Posterior vena cava (tissue), 2 donors: ENCODE data around the gene SPDYE3. TPM values are rescaled to one million over a fixed set of nuclear protein-coding genes. Genes with fewer than 3 reads are reported as not detected.
"Not testable (repeated sequence)": the region's sequence is repeated elsewhere in the genome, so short reads cannot be mapped to it uniquely, and the experiment has no call there.

Experiments
- DNase-seq: peaks from one replicate; pipeline ENCODE4 v3.0.0-alpha.2; 2020; ENCODE audit warnings: low spot score
- intact Hi-C, 2 donors: fragments of 100-400 bp; cut with DNase I; formaldehyde crosslinking; loops; one replicate each; pipeline versions ENCODE4 v1.14.1 to v1.14.2; 2022 to 2023
- total RNA-seq, 2 donors: library from RNA; stranded (reverse); fragmentation: NEBNext Ultra II Directional; extraction: Animal tissue kit (Norgen Biotek cat#: 25700); gene quantifications; one replicate each; pipeline ENCODE4 v1.2.1, GENCODE V29; 2021
- donor health status: DM: yes; HTN: yes; CAD: no.
- donor health status: DM: yes; HTN: yes; CAD: no.

The SPDYE3 gene
- total RNA-seq, 2 donors from 2014 or later: not detected

GRCh38 chr7:100344560-100345287 is 37.2 kb downstream of the SPDYE3 start:
- intact Hi-C loops, DNase-seq: not testable (repeated sequence)

GRCh38 chr7:100345288-100345672 is 37.8 kb downstream of the SPDYE3 start:
- intact Hi-C loops: not testable (repeated sequence)
- DNase-seq: peak; percentile 92

- intact Hi-C loops: no loop called here
- DNase-seq: no peak
Measured at GRCh38 chr7:100346921-100347320, 39.4 kb downstream of the SPDYE3 start.

- DNase-seq: no peak
- intact Hi-C loops: no loop called here
Measured at GRCh38 chr7:100348805-100349204, 41.3 kb downstream of the SPDYE3 start.

- intact Hi-C loops: loop anchor here in 1 of 2 donors (5.0 kb wide), 1 partner anchor 1087 kb away; no protein-coding TSS in a partner anchor
- no peak for DNase-seq
Measured at GRCh38 chr7:100349757-100350156, 42.3 kb downstream of the SPDYE3 start.

GRCh38 chr7:100351657-100352058 is 44.2 kb downstream of the SPDYE3 start:
- intact Hi-C loops: loop anchor here in 1 of 2 donors (5.0 kb wide), 1 partner anchor 1089 kb away; no protein-coding TSS in a partner anchor
- no peak for DNase-seq

GRCh38 chr7:100352230-100352781 is 44.8 kb downstream of the SPDYE3 start:
- not testable (repeated sequence) for DNase-seq
- intact Hi-C loops: loop anchor here in 1 of 2 donors (5.0 kb wide), 1 partner anchor 1090 kb away; no protein-coding TSS in a partner anchor

- intact Hi-C loops: loop anchor here in 1 of 2 donors (5.0 kb wide), 1 partner anchor 1091 kb away; no protein-coding TSS in a partner anchor
Measured at GRCh38 chr7:100352984-100353684, 45.6 kb downstream of the SPDYE3 start.

GRCh38 chr7:100353685-100354330 is 46.3 kb downstream of the SPDYE3 start:
- no peak for DNase-seq
- intact Hi-C loops: loop anchor here in 1 of 2 donors (5.0 kb wide), 1 partner anchor 1092 kb away; no protein-coding TSS in a partner anchor

More at GRCh38 chr7:100352984-100353684, 45.6 kb downstream of the SPDYE3 start:
- DNase-seq: no peak

GRCh38 chr7:100356416-100357068 is 49.0 kb downstream of the SPDYE3 start:
- intact Hi-C loops: no loop called here
- DNase-seq: no peak

- intact Hi-C loops: no loop called here
- DNase-seq: no peak
Measured at GRCh38 chr7:100357131-100357561, 49.6 kb downstream of the SPDYE3 start.

GRCh38 chr7:100358027-100358856 is 50.7 kb downstream of the SPDYE3 start, which contains the start of gene PILRB:
TSS of gene PILRB (plus strand) at chr7:100358117. CDS start at chr7:100358303, 186 bp downstream.
- DNase-seq: no peak
- intact Hi-C loops: no loop called here

GRCh38 chr7:100358857-100359212 is 51.3 kb downstream of the SPDYE3 start:
- DNase-seq: no peak
- intact Hi-C loops: no loop called here

GRCh38 chr7:100360135-100360854 is 52.8 kb downstream of the SPDYE3 start:
- DNase-seq: no peak
- intact Hi-C loops: no loop called here

GRCh38 chr7:100363098-100363497 is 55.6 kb downstream of the SPDYE3 start:
- intact Hi-C loops: no loop called here
- DNase-seq: no peak

- intact Hi-C loops, DNase-seq: not testable (repeated sequence)
Measured at GRCh38 chr7:100363797-100364196, 56.3 kb downstream of the SPDYE3 start.

- DNase-seq: no peak
- intact Hi-C loops: no loop called here
Measured at GRCh38 chr7:100364480-100364879, 57.0 kb downstream of the SPDYE3 start.
